SU-DHL-6 (cell line): ENCODE measurements around the gene P2RY13.

ENCODE experiments used
- H2AFZ ChIP-seq: fragments of 200-600 bp; sonication (generic); 2 replicates; pipeline ENCODE4 v1.6.1; 2014; ENCODE audit warnings: low read depth, mild to moderate bottlenecking, moderate library complexity, mixed read lengths, antibody characterized with exemption, low read length; ENCODE audit not compliant: severe bottlenecking
- H3F3A ChIP-seq: fragments of 200-600 bp; shearing (Covaris generic); 2 replicates; pipeline ENCODE4 v1.6.0; 2016; ENCODE audit warnings: antibody characterized with exemption, mild to moderate bottlenecking; ENCODE audit not compliant: insufficient read depth
- H3K27ac ChIP-seq: fragments of 200-600 bp; sonication (generic); 2 replicates; pipeline ENCODE4 v1.5.1; 2016; ENCODE audit warnings: low read depth, mild to moderate bottlenecking, low read length, moderate library complexity, mixed read lengths
- H3K27me3 ChIP-seq: fragments of 200-600 bp; sonication (generic), shearing (Covaris generic); 2 replicates; pipeline ENCODE4 v1.6.0; 2014; ENCODE audit warnings: mild to moderate bottlenecking, low read length
- H3K36me3 ChIP-seq: fragments of 200-600 bp; sonication (generic); 2 replicates; pipeline ENCODE4 v1.6.1; 2014; ENCODE audit warnings: mild to moderate bottlenecking, low read length, mixed read lengths
- H3K4me2 ChIP-seq: fragments of 300-600, 200-600 bp; shearing (Covaris generic), sonication (generic); 2 replicates; pipeline ENCODE4 v1.6.0; 2014; ENCODE audit warnings: low read length, low read depth, mild to moderate bottlenecking; ENCODE audit not compliant: poor library complexity, severe bottlenecking
- H3K4me3 ChIP-seq: fragments of 200-600 bp; sonication (generic); 2 replicates; pipeline ENCODE4 v1.5.1; 2014; ENCODE audit warnings: antibody characterized with exemption, low read length, mild to moderate bottlenecking, mixed read lengths; ENCODE audit not compliant: insufficient read depth, poor library complexity, severe bottlenecking
- H3K79me2 ChIP-seq: fragments of 200-600 bp; sonication (generic); 2 replicates; pipeline ENCODE4 v1.6.1; 2014; ENCODE audit warnings: mild to moderate bottlenecking, low read length, moderate library complexity; ENCODE audit not compliant: insufficient read depth
- H3K9ac ChIP-seq: fragments of 200-600 bp; sonication (generic); 2 replicates; pipeline ENCODE4 v1.7.0; 2014; ENCODE audit warnings: mild to moderate bottlenecking, low read length
- H3K9me2 ChIP-seq: fragments of 200-600 bp; sonication (generic); replicated peaks from 2 replicates; pipeline ENCODE4 v1.6.1; 2014; ENCODE audit warnings: low read length; ENCODE audit not compliant: insufficient read depth
- H3K9me3 ChIP-seq: fragments of 200-600 bp; sonication (generic); 2 replicates; pipeline ENCODE4 v1.6.1; 2014; ENCODE audit warnings: low read length, mixed read lengths; ENCODE audit not compliant: insufficient read depth
- H4K20me1 ChIP-seq: fragments of 200-600 bp; sonication (generic); 2 replicates; pipeline ENCODE4 v1.6.1; 2014; ENCODE audit warnings: low read depth, mild to moderate bottlenecking, antibody characterized with exemption, low read length, moderate library complexity, mixed read lengths
- EZH2phosphoT487 ChIP-seq: fragments of 200-600 bp; sonication (generic), shearing (Covaris generic); conservative IDR thresholded peaks from 2 replicates; pipeline ENCODE4 v1.6.1; 2018; ENCODE audit warnings: mild to moderate bottlenecking, antibody characterized with exemption, low read length, moderate library complexity, mixed read lengths
- TF ChIP-seq, protein P1 (sequence below): fragments of 200-600 bp; sonication (generic); IDR thresholded peaks from one replicate; pipeline ENCODE4 v1.5.1; 2017; ENCODE audit warnings: antibody characterized with exemption, mild to moderate bottlenecking, low read length, moderate library complexity; ENCODE audit not compliant: insufficient read depth, poor library complexity, severe bottlenecking

Gene P2RY13

DNA sequence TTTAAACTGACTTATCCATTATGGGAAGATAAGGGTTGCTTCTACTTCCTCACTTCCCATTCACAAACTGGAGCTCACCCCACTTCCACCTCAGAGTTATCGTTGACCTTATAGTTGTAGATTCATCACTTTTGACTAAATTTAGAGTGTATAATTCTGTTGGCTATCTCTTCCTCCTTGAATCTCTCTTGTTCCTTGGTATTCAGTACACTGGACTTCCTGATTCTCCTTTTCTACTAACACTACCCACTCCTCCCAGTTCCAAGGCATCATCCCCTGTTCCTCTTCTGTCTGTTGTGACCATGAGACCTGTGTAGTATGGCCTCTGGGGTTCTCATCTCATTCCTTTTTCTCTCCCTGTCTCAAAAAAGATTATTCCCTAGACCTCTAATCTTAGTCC lies 6.8 kb downstream of the P2RY13 start:
- H3K36me3 ChIP-seq = no peaks in the 10 kb centered on the region
- no peak overlapping the region for H3K9ac ChIP-seq
- H3K79me2 ChIP-seq = no peaks in the 10 kb centered on the region
- H4K20me1 ChIP-seq = no peaks in the 10 kb centered on the region
- no peak overlapping the region for H3K4me3 ChIP-seq
- no peak overlapping the region for H2AFZ ChIP-seq
- no peak overlapping the region for H3K27ac ChIP-seq
- no peaks in the 10 kb centered on the region for H3K27me3 ChIP-seq
- no peaks in the 10 kb centered on the region for H3K9me2 ChIP-seq
- H3F3A ChIP-seq = no peaks in the 10 kb centered on the region
- no peak overlapping the region for H3K4me2 ChIP-seq
- TF ChIP-seq, protein P1, sequence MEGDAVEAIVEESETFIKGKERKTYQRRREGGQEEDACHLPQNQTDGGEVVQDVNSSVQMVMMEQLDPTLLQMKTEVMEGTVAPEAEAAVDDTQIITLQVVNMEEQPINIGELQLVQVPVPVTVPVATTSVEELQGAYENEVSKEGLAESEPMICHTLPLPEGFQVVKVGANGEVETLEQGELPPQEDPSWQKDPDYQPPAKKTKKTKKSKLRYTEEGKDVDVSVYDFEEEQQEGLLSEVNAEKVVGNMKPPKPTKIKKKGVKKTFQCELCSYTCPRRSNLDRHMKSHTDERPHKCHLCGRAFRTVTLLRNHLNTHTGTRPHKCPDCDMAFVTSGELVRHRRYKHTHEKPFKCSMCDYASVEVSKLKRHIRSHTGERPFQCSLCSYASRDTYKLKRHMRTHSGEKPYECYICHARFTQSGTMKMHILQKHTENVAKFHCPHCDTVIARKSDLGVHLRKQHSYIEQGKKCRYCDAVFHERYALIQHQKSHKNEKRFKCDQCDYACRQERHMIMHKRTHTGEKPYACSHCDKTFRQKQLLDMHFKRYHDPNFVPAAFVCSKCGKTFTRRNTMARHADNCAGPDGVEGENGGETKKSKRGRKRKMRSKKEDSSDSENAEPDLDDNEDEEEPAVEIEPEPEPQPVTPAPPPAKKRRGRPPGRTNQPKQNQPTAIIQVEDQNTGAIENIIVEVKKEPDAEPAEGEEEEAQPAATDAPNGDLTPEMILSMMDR = no peak
- no peak for TF ChIP-seq EZH2phosphoT487
- H3K9me3 ChIP-seq = no peaks in the 10 kb centered on the region

DNA sequence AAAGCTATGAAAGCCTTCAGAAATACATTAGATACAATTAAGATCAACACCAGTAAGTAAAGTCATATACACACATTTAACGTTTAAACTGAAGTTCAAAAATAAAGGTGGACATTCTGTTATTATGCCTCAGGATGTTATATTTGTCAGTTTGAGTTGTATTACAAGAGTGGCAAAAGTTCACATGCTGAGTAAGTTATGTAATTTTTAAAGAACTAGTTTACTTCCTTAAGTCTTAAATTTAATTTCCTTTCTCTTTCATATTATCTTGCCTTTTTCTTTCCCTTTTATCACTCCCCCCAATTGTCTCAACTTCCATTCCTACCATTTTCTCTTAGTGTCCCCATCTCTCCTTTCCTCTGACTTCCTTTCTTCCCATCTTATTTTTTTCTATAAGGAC lies 7.8 kb downstream of the P2RY13 start:
- H3K4me3 ChIP-seq = no peak overlapping the region
- H3K27me3 ChIP-seq = no peaks in the 10 kb centered on the region
- no peak overlapping the region for H3K27ac ChIP-seq
- no peaks in the 10 kb centered on the region for H4K20me1 ChIP-seq
- no peaks in the 10 kb centered on the region for H3K79me2 ChIP-seq
- H3K9ac ChIP-seq = no peak overlapping the region
- no peak for TF ChIP-seq EZH2phosphoT487
- TF ChIP-seq, protein P1 = no peak
- H3K9me3 ChIP-seq = no peaks in the 10 kb centered on the region
- no peak overlapping the region for H3K4me2 ChIP-seq
- H3K36me3 ChIP-seq = no peaks in the 10 kb centered on the region
- no peaks in the 10 kb centered on the region for H3K9me2 ChIP-seq
- H3F3A ChIP-seq = no peaks in the 10 kb centered on the region
- no peak overlapping the region for H2AFZ ChIP-seq

DNA sequence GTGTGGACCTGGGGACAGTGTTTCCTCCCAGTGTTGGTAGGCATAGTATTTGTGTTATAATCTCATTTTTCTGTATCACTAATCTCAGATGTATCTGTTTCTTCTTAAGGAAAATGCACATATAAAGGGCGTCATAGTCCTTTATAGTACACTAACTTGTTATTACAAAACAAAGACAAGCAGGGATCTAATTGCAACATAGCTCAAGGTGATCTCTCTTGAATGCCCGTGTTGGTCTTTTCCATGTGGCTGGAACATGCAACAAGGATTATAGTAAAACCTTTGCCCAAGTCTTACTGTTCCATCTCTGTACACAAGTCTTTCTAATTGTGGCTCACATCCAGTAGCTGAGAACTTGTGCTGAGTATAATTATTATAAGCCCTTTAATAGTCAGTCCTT lies 9.2 kb downstream of the P2RY13 start:
- no peak overlapping the region for H3K4me3 ChIP-seq
- H3K79me2 ChIP-seq = no peaks in the 10 kb centered on the region
- H2AFZ ChIP-seq = no peak overlapping the region
- no peaks in the 10 kb centered on the region for H3K36me3 ChIP-seq
- no peaks in the 10 kb centered on the region for H3K27me3 ChIP-seq
- no peaks in the 10 kb centered on the region for H4K20me1 ChIP-seq
- H3K27ac ChIP-seq = no peak overlapping the region
- no peaks in the 10 kb centered on the region for H3K9me2 ChIP-seq
- no peaks in the 10 kb centered on the region for H3K9me3 ChIP-seq
- no peak for TF ChIP-seq EZH2phosphoT487
- TF ChIP-seq, protein P1 = no peak
- H3K9ac ChIP-seq = no peak overlapping the region
- no peak overlapping the region for H3K4me2 ChIP-seq
- no peaks in the 10 kb centered on the region for H3F3A ChIP-seq
